DOHH2 (cell line): ENCODE results near the gene LHX2.

Source experiments
- H3F3A ChIP-seq: fragments of 200-600 bp; sonication (generic), shearing (Covaris generic); 2 replicates; pipeline ENCODE4 v1.6.0; 2016; ENCODE audit warnings: antibody characterized with exemption, mild to moderate bottlenecking; ENCODE audit not compliant: control insufficient read depth, insufficient read depth
- H3K27ac ChIP-seq: fragments of 200-600 bp; sonication (generic); 2 replicates; pipeline ENCODE4 v1.5.1; 2014; ENCODE audit warnings: low read depth, mild to moderate bottlenecking, low read length, moderate library complexity
- H3K27me3 ChIP-seq: fragments of 200-600 bp; sonication (generic); 2 replicates; pipeline ENCODE4 v1.6.1; 2014; ENCODE audit warnings: mild to moderate bottlenecking, low read length, mixed read lengths; ENCODE audit not compliant: control insufficient read depth
- H3K36me3 ChIP-seq: fragments of 200-600 bp; sonication (generic); 2 replicates; pipeline ENCODE4 v1.6.1; 2014; ENCODE audit warnings: mild to moderate bottlenecking, low read length, moderate library complexity, mixed read lengths; ENCODE audit not compliant: control insufficient read depth
- H3K4me1 ChIP-seq: fragments of 200-600 bp; sonication (generic); 2 replicates; pipeline ENCODE4 v1.6.1; 2014; ENCODE audit warnings: mild to moderate bottlenecking, low read length, mixed read lengths; ENCODE audit not compliant: control insufficient read depth
- H3K4me2 ChIP-seq: fragments of 200-600 bp; sonication (generic); 2 replicates; pipeline ENCODE4 v1.6.0; 2014; ENCODE audit warnings: mild to moderate bottlenecking, low read length, moderate library complexity
- H3K4me3 ChIP-seq: fragments of 200-600 bp; sonication (generic); 2 replicates; pipeline ENCODE4 v1.5.1; 2014; ENCODE audit warnings: mild to moderate bottlenecking, low read length, mixed read lengths
- H3K79me2 ChIP-seq: fragments of 200-600 bp; sonication (generic); 2 replicates; pipeline ENCODE4 v1.6.1; 2014; ENCODE audit warnings: mild to moderate bottlenecking, low read length, mixed read lengths; ENCODE audit not compliant: control insufficient read depth
- H3K9me2 ChIP-seq: fragments of 200-600 bp; sonication (generic); replicated peaks from 2 replicates; pipeline ENCODE4 v1.6.1; 2014; ENCODE audit warnings: mild to moderate bottlenecking, low read length, mixed read lengths; ENCODE audit not compliant: control insufficient read depth
- H3K9me3 ChIP-seq: fragments of 200-600 bp; sonication (generic); 2 replicates; pipeline ENCODE4 v1.6.1; 2014; ENCODE audit warnings: antibody characterized with exemption, low read length, mixed read lengths; ENCODE audit not compliant: control insufficient read depth, insufficient read depth
- H4K20me1 ChIP-seq: fragments of 200-600 bp; sonication (generic); 2 replicates; pipeline ENCODE4 v1.6.0; 2014; ENCODE audit warnings: low read depth, mild to moderate bottlenecking, antibody characterized with exemption, low read length, moderate library complexity; ENCODE audit not compliant: control insufficient read depth, insufficient read depth
- EZH2phosphoT487 ChIP-seq: fragments of 200-600 bp; sonication (generic); IDR thresholded peaks from 2 replicates; pipeline ENCODE4 v1.6.1; 2017; ENCODE audit warnings: borderline replicate concordance, mild to moderate bottlenecking, antibody characterized with exemption, low read length, moderate library complexity, mixed read lengths
- TF ChIP-seq, protein P1 (sequence below): fragments of 200-600 bp; sonication (generic); IDR thresholded peaks from one replicate; pipeline ENCODE4 v1.5.1; 2014; ENCODE audit warnings: antibody characterized with exemption, mild to moderate bottlenecking, low read depth, low read length; ENCODE audit not compliant: poor library complexity, severe bottlenecking

LHX2 gene

DNA sequence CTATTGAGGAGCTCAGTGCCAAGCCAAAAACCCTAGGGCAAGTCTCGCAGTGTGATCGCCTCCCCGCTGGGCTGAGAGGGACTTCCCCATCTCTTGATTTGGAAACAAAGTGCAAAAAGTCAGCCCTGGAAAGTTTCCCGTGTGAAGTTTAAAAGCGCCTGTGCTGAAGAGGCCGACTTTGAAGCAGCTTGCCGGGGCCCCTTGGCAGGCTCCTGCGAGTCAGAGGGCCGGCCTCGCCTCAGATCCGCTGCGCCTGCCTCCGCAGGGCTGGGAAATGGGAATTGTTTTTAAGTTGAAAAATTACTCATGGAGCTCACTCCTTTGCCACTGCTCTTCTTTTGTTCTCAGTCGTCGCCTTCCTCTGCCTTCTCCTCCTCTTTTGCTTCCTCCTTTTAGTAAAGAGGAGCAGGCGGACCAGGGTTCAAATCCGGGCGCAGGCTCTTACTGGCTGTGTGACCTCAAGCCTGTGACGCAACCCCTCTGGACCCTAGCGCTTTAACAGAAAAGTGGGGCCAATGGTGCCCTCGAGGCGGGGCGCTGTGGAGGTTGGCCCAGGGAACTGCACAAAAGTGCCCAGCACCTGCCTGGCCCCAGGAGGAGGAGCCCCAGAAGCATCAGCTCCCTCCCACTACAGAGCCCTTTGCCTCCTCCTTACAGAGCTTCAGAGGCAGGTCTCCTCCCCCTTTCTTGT is 14.7 kb upstream of the LHX2 start:
- Histone ChIP-seq H3K9me3 (no peaks in the 10 kb centered on the region), H3F3A (no peaks in the 10 kb centered on the region; the same call in 1 of the 2 replicates), H3K27me3 (peaks cover 69% of the 10 kb centered on the region), H3K4me3 (no peak overlapping the region), H3K4me1 (peaks cover 21% of the 10 kb centered on the region; the same call in 1 of the 2 replicates), H3K79me2 (no peaks in the 10 kb centered on the region), H3K36me3 (no peaks in the 10 kb centered on the region), H3K4me2 (no peak overlapping the region), H3K27ac (no peak overlapping the region), H4K20me1 (0 out of 2 replicates have a peak, but pooled peaks cover 5% of the 10 kb centered on the region), H3K9me2 (no peaks in the 10 kb centered on the region)
- TF ChIP-seq, protein P1, sequence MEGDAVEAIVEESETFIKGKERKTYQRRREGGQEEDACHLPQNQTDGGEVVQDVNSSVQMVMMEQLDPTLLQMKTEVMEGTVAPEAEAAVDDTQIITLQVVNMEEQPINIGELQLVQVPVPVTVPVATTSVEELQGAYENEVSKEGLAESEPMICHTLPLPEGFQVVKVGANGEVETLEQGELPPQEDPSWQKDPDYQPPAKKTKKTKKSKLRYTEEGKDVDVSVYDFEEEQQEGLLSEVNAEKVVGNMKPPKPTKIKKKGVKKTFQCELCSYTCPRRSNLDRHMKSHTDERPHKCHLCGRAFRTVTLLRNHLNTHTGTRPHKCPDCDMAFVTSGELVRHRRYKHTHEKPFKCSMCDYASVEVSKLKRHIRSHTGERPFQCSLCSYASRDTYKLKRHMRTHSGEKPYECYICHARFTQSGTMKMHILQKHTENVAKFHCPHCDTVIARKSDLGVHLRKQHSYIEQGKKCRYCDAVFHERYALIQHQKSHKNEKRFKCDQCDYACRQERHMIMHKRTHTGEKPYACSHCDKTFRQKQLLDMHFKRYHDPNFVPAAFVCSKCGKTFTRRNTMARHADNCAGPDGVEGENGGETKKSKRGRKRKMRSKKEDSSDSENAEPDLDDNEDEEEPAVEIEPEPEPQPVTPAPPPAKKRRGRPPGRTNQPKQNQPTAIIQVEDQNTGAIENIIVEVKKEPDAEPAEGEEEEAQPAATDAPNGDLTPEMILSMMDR = no peak
- TF ChIP-seq EZH2phosphoT487 = no peak

DNA sequence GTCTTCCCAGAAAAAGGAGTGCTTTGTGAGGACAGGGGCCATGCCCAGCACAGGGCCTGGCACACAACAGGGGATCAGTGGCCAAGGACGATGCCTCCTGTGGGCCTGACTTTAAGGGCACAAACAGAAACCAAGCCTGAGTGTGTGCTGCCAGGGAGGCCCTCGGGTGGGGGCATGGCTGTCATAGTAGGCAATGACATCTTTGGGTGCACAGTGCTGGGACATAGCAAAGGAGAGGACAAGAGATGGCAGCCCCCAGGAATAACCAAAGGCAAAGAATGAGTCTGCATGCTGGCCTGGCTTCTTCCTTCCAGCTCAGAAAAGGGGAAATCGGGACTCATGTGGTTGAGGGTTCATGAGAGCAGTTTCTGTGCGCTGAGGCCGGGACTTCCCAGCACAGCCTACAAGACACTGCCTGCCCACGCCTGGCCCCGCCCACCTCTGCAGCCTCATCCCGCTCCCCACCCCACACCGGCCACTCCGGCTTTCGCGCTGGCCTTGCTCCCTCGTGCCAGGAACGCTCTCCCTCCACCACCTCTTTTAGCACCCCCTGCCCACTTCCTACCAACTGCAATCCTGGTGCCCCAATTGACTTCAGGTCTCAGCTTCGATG is 13.8 kb upstream of the LHX2 start:
- no peak overlapping the region for H3K4me2 ChIP-seq

DNA sequence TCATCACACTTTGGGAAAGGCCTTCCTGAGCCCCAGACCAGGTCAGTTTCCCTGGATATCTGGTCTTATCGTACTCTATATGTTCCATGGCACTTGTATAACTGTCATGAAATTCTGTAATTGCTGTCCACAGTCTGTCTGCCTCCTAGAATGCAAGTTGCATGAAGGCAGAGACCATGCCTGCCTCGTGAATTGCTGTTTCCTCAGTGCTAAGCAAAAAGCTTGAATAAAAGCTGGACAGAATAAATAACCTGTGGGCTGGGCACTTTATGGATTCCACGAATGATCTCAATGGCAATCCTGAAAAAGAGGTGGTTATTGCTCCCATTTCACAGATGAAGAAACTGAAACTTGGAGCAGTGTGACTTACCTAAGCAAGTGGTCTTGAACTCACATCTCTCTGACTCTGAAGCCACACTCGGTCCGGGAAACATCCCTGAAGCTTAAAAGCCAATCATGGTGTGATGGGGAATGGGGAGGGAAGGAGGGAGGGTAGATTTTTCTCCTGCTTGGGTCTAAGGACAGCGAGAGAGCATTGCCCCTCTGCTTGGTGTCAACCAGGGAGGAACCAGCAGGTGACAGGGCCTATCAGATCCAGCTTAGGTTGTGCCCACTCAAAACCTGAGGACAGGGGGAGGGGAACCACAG is 13.2 kb upstream of the LHX2 start:
- Histone ChIP-seq H3K4me1 (peaks cover 21% of the 10 kb centered on the region; the same call in 1 of the 2 replicates), H3K27ac (no peak overlapping the region), H3K9me2 (no peaks in the 10 kb centered on the region), H3K4me3 (no peak overlapping the region), H4K20me1 (0 out of 2 replicates have a peak, but pooled peaks cover 5% of the 10 kb centered on the region), H3F3A (no peaks in the 10 kb centered on the region; the same call in 1 of the 2 replicates), H3K9me3 (no peaks in the 10 kb centered on the region), H3K27me3 (peaks cover 84% of the 10 kb centered on the region), H3K36me3 (no peaks in the 10 kb centered on the region), H3K79me2 (no peaks in the 10 kb centered on the region), H3K4me2 (no peak overlapping the region)
- no peak for TF ChIP-seq EZH2phosphoT487
- TF ChIP-seq, protein P1 = no peak

More for the DNA sequence above, 13.8 kb upstream of the LHX2 start:
- no peaks in the 10 kb centered on the region; the same call in 1 of the 2 replicates for H3F3A ChIP-seq
- no peaks in the 10 kb centered on the region for H3K9me2 ChIP-seq
- no peak overlapping the region for H3K4me3 ChIP-seq
- no peak overlapping the region for H3K27ac ChIP-seq
- no peaks in the 10 kb centered on the region for H3K36me3 ChIP-seq
- peaks cover 21% of the 10 kb centered on the region; the same call in 1 of the 2 replicates for H3K4me1 ChIP-seq
- TF ChIP-seq, protein P1 = no peak
- TF ChIP-seq EZH2phosphoT487 = peak; percentile 30; the same call in 1 of the 2 replicates
- H3K79me2 ChIP-seq = no peaks in the 10 kb centered on the region
- H3K27me3 ChIP-seq = peaks cover 78% of the 10 kb centered on the region
- H3K9me3 ChIP-seq = no peaks in the 10 kb centered on the region
- H4K20me1 ChIP-seq = 0 out of 2 replicates have a peak, but pooled peaks cover 5% of the 10 kb centered on the region
